Activated naive CD8-positive, alpha-beta T cell (primary cell): ENCODE results near the gene CACNA1I.

Experiments used
- H3K27ac Mint-ChIP-seq: one replicate; pipeline ENCODE4 v1.8.0; 2021; ENCODE audit warnings: mixed read lengths
- H3K27me3 Mint-ChIP-seq: one replicate; pipeline ENCODE4 v1.8.0; 2021; ENCODE audit warnings: mixed read lengths
- H3K36me3 Mint-ChIP-seq: one replicate; pipeline ENCODE4 v1.8.0; 2021; ENCODE audit warnings: mixed read lengths
- H3K4me1 Mint-ChIP-seq: one replicate; pipeline ENCODE4 v1.8.0; 2021; ENCODE audit warnings: low read depth, mixed read lengths
- H3K4me3 Mint-ChIP-seq: one replicate; pipeline ENCODE4 v1.8.0; 2021; ENCODE audit warnings: mild to moderate bottlenecking, mixed read lengths
- H3K9me3 Mint-ChIP-seq: one replicate; pipeline ENCODE4 v1.8.0; 2021; ENCODE audit warnings: low read depth, mixed read lengths

Gene CACNA1I

GRCh38 chr22:39700565-39700964, 130.0 kb downstream of the CACNA1I start:
- Mint-ChIP-seq H3K9me3 (no peaks in the 10 kb centered on the region), H3K4me3 (no peak overlapping the region), H3K27me3 (peaks cover 2% of the 10 kb centered on the region), H3K36me3 (no peaks in the 10 kb centered on the region), H3K27ac (no peak overlapping the region), H3K4me1 (no peaks in the 10 kb centered on the region)

GRCh38 chr22:39703091-39703490, 132.5 kb downstream of the CACNA1I start:
- no peaks in the 10 kb centered on the region for H3K36me3 Mint-ChIP-seq
- no peaks in the 10 kb centered on the region for H3K27me3 Mint-ChIP-seq
- no peaks in the 10 kb centered on the region for H3K4me1 Mint-ChIP-seq
- no peak overlapping the region for H3K27ac Mint-ChIP-seq
- H3K9me3 Mint-ChIP-seq = no peaks in the 10 kb centered on the region
- no peak overlapping the region for H3K4me3 Mint-ChIP-seq

- H3K27ac Mint-ChIP-seq = no peak overlapping the region
- no peak overlapping the region for H3K4me3 Mint-ChIP-seq
- no peaks in the 10 kb centered on the region for H3K9me3 Mint-ChIP-seq
- no peaks in the 10 kb centered on the region for H3K27me3 Mint-ChIP-seq
- no peaks in the 10 kb centered on the region for H3K4me1 Mint-ChIP-seq
- H3K36me3 Mint-ChIP-seq = no peaks in the 10 kb centered on the region
Observed at GRCh38 chr22:39703928-39704639, 133.5 kb downstream of the CACNA1I start.

GRCh38 chr22:39705386-39705785, 134.8 kb downstream of the CACNA1I start:
- no peak overlapping the region for H3K27ac Mint-ChIP-seq
- no peaks in the 10 kb centered on the region for H3K4me1 Mint-ChIP-seq
- H3K4me3 Mint-ChIP-seq = no peak overlapping the region

GRCh38 chr22:39706376-39707140, 136.0 kb downstream of the CACNA1I start:
- no peaks in the 10 kb centered on the region for H3K36me3 Mint-ChIP-seq
- H3K27me3 Mint-ChIP-seq = no peaks in the 10 kb centered on the region
- no peaks in the 10 kb centered on the region for H3K9me3 Mint-ChIP-seq
- no peaks in the 10 kb centered on the region for H3K4me1 Mint-ChIP-seq
- no peak overlapping the region for H3K4me3 Mint-ChIP-seq
- no peak overlapping the region for H3K27ac Mint-ChIP-seq

More at GRCh38 chr22:39705386-39705785, 134.8 kb downstream of the CACNA1I start:
- Mint-ChIP-seq H3K36me3 (no peaks in the 10 kb centered on the region), H3K9me3 (no peaks in the 10 kb centered on the region), H3K27me3 (no peaks in the 10 kb centered on the region)

GRCh38 chr22:39707351-39707750, 136.8 kb downstream of the CACNA1I start:
- no peaks in the 10 kb centered on the region for H3K36me3 Mint-ChIP-seq
- H3K27ac Mint-ChIP-seq = no peak overlapping the region
- H3K27me3 Mint-ChIP-seq = no peaks in the 10 kb centered on the region
- H3K4me3 Mint-ChIP-seq = no peak overlapping the region
- no peaks in the 10 kb centered on the region for H3K4me1 Mint-ChIP-seq
- no peaks in the 10 kb centered on the region for H3K9me3 Mint-ChIP-seq

GRCh38 chr22:39707816-39708215, 137.3 kb downstream of the CACNA1I start:
- Mint-ChIP-seq H3K27me3 (no peaks in the 10 kb centered on the region), H3K36me3 (no peaks in the 10 kb centered on the region), H3K4me1 (no peaks in the 10 kb centered on the region), H3K4me3 (no peak overlapping the region), H3K27ac (no peak overlapping the region), H3K9me3 (no peaks in the 10 kb centered on the region)

- Mint-ChIP-seq H3K4me1 (no peaks in the 10 kb centered on the region), H3K27ac (no peak overlapping the region), H3K9me3 (no peaks in the 10 kb centered on the region), H3K27me3 (no peaks in the 10 kb centered on the region), H3K36me3 (no peaks in the 10 kb centered on the region), H3K4me3 (no peak overlapping the region)
Observed at GRCh38 chr22:39710380-39711150, 140.0 kb downstream of the CACNA1I start.

- Mint-ChIP-seq H3K4me1 (no peaks in the 10 kb centered on the region), H3K36me3 (no peaks in the 10 kb centered on the region), H3K27ac (no peak overlapping the region), H3K4me3 (no peak overlapping the region), H3K27me3 (no peaks in the 10 kb centered on the region), H3K9me3 (no peaks in the 10 kb centered on the region)
Observed at GRCh38 chr22:39712081-39712480, 141.5 kb downstream of the CACNA1I start.

- no peak overlapping the region for H3K27ac Mint-ChIP-seq
- H3K36me3 Mint-ChIP-seq = no peaks in the 10 kb centered on the region
Observed at GRCh38 chr22:39712751-39713525, 142.4 kb downstream of the CACNA1I start.

GRCh38 chr22:39713799-39714290, 143.3 kb downstream of the CACNA1I start:
- Mint-ChIP-seq H3K27ac (no peak overlapping the region), H3K4me1 (no peaks in the 10 kb centered on the region), H3K27me3 (no peaks in the 10 kb centered on the region), H3K4me3 (no peak overlapping the region), H3K36me3 (no peaks in the 10 kb centered on the region), H3K9me3 (no peaks in the 10 kb centered on the region)

More at GRCh38 chr22:39712751-39713525, 142.4 kb downstream of the CACNA1I start:
- H3K4me1 Mint-ChIP-seq = no peaks in the 10 kb centered on the region
- H3K27me3 Mint-ChIP-seq = no peaks in the 10 kb centered on the region
- no peaks in the 10 kb centered on the region for H3K9me3 Mint-ChIP-seq
- no peak overlapping the region for H3K4me3 Mint-ChIP-seq

GRCh38 chr22:39714321-39714720, 143.8 kb downstream of the CACNA1I start:
- H3K27me3 Mint-ChIP-seq = no peaks in the 10 kb centered on the region
- H3K4me1 Mint-ChIP-seq = no peaks in the 10 kb centered on the region
- H3K27ac Mint-ChIP-seq = no peak overlapping the region
- no peak overlapping the region for H3K4me3 Mint-ChIP-seq
- H3K36me3 Mint-ChIP-seq = no peaks in the 10 kb centered on the region
- no peaks in the 10 kb centered on the region for H3K9me3 Mint-ChIP-seq

- Mint-ChIP-seq H3K36me3 (no peaks in the 10 kb centered on the region), H3K9me3 (no peaks in the 10 kb centered on the region), H3K27me3 (no peaks in the 10 kb centered on the region)
Observed at GRCh38 chr22:39715778-39716495, 145.4 kb downstream of the CACNA1I start.

GRCh38 chr22:39716534-39716933, 146.0 kb downstream of the CACNA1I start:
- Mint-ChIP-seq H3K4me3 (no peak overlapping the region), H3K27me3 (no peaks in the 10 kb centered on the region), H3K27ac (no peak overlapping the region), H3K9me3 (no peaks in the 10 kb centered on the region), H3K36me3 (no peaks in the 10 kb centered on the region), H3K4me1 (no peaks in the 10 kb centered on the region)

More at GRCh38 chr22:39715778-39716495, 145.4 kb downstream of the CACNA1I start:
- H3K27ac Mint-ChIP-seq = no peak overlapping the region
- H3K4me1 Mint-ChIP-seq = no peaks in the 10 kb centered on the region
- no peak overlapping the region for H3K4me3 Mint-ChIP-seq
